C4-2B (cell line): ENCODE measurements around the gene EVI5.

Experiments used
- ZFX ChIP-seq: fragments of 450-650 bp; IDR thresholded peaks from 2 replicates; pipeline ENCODE4 v1.6.1; 2017
- TF ChIP-seq, protein P1 (sequence below): fragments of 450-650 bp; conservative IDR thresholded peaks from 2 replicates; pipeline ENCODE4 v1.5.1; 2017; ENCODE audit warnings: mild to moderate bottlenecking

GRCh38 chr1:92599184-92599583 lies 185.7 kb downstream of the EVI5 start:
- TF ChIP-seq, protein P1, sequence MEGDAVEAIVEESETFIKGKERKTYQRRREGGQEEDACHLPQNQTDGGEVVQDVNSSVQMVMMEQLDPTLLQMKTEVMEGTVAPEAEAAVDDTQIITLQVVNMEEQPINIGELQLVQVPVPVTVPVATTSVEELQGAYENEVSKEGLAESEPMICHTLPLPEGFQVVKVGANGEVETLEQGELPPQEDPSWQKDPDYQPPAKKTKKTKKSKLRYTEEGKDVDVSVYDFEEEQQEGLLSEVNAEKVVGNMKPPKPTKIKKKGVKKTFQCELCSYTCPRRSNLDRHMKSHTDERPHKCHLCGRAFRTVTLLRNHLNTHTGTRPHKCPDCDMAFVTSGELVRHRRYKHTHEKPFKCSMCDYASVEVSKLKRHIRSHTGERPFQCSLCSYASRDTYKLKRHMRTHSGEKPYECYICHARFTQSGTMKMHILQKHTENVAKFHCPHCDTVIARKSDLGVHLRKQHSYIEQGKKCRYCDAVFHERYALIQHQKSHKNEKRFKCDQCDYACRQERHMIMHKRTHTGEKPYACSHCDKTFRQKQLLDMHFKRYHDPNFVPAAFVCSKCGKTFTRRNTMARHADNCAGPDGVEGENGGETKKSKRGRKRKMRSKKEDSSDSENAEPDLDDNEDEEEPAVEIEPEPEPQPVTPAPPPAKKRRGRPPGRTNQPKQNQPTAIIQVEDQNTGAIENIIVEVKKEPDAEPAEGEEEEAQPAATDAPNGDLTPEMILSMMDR = peak; percentile 56
- no peak for TF ChIP-seq ZFX
